GM21737 (cell line): ENCODE data around the gene NFYA.
A peak's percentile ranks its signal among the peaks of the same experiment; 100 is the strongest.

Source experiments
- ATAC-seq: cut with Tn5 transposase; IDR thresholded peaks from one replicate; pipeline ENCODE4 v1.9.1; 2021; ENCODE audit warnings: mild to moderate bottlenecking, moderate library complexity; ENCODE audit not compliant: unreplicated experiment

NFYA gene

DNA sequence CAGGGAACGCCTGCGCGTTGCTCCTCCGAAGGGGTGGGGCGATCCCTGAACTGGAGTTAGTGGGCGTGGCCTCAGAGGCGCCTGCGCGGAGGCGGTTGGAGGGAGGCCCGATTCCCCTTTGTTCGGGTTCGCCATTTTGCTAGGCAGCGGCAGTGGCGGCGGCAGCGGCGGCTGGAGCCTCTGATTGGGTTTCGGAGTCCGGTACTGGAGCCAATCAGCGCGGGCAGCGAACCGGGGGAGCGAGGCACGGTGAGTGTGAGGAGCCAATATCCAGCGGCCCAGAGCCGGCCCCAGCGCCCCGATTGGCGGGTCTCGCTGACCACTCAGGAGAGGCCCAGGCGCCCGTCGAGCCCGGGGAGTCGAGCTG lies at the start of gene NFYA:
Gene NFYA (plus strand): TSS at position 139 of the 367 bp plus-strand sequence. CDS start 6,116 bp downstream, outside the sequence.
- ATAC-seq = peak; percentile 64

DNA sequence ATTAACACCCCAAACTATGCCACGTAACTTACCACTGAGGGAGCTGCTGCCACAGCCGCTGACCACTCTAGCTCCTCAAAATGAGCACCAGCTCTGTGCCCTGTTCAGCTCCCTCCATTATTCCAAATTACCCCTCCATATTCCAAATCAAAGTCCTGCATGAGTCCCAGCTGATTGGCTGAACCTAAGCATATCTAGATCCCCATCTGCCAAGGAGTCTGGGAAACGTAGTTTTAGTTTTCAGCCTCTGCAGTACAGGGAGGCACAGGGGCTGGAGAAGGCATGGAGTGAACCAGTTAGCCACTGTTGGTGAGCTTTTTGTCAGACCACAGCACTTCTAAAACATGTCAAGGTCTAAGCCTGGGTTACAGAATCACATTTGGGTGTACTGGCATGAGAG lies 49.7 kb upstream of the NFYA start:
- ATAC-seq = no peak

- ATAC-seq = no peak
These were observed 46.7 kb upstream of the NFYA start for GRCh38 chr6:41025966-41026530.

GRCh38 chr6:41027241-41027640 lies 45.5 kb upstream of the NFYA start:
- no peak for ATAC-seq

GRCh38 chr6:41027799-41028560 lies 44.8 kb upstream of the NFYA start:
- peak; percentile 94 for ATAC-seq

- peak; percentile 26 for ATAC-seq
These were observed 44.0 kb upstream of the NFYA start for GRCh38 chr6:41028561-41029412.

GRCh38 chr6:41032830-41033229 lies 39.9 kb upstream of the NFYA start:
- no peak for ATAC-seq

- no peak for ATAC-seq
These were observed 39.0 kb upstream of the NFYA start for GRCh38 chr6:41033776-41034175.

DNA sequence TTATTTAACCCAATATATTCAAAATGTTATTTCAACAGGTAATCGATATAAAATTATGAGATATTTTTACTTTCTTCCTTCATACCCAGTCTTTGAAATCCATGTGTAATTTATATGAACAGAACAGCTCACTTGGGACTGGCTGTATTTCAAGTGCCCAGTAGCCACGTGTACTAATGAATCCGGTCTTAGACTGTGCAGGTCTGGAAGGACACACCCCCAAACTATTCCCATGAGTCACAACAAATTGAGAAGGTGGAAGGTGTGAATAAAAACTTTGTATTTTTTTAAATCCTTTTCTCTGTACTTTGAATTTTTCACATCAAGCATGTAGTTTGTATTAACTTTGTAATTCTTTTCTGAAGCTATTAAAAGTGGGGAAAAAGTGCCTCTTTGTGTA lies 36.6 kb upstream of the NFYA start:
- no peak for ATAC-seq

- ATAC-seq = no peak
These were observed 36.2 kb upstream of the NFYA start for GRCh38 chr6:41036601-41037000.

- ATAC-seq = no peak
These were observed 35.5 kb upstream of the NFYA start for GRCh38 chr6:41037107-41037900.

DNA sequence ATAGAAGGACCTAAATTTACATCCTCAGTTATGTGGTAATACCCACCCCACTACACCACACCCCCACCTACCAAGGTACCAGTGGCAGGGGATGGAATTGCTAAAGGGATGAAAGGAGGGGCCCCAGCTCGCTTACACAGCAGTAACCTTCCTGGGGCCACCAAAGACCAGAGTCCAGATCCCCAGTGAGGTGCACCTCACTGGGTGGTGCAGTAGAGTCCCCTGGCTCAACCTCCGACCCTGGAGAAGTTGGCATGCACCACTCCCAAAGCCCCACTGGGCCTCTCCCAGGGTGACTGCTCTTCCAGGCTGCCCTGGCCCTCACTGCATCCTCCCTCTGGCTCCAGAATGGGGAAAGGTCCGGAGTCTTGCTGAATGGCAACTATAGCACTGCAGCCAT lies 34.6 kb upstream of the NFYA start:
- no peak for ATAC-seq

DNA sequence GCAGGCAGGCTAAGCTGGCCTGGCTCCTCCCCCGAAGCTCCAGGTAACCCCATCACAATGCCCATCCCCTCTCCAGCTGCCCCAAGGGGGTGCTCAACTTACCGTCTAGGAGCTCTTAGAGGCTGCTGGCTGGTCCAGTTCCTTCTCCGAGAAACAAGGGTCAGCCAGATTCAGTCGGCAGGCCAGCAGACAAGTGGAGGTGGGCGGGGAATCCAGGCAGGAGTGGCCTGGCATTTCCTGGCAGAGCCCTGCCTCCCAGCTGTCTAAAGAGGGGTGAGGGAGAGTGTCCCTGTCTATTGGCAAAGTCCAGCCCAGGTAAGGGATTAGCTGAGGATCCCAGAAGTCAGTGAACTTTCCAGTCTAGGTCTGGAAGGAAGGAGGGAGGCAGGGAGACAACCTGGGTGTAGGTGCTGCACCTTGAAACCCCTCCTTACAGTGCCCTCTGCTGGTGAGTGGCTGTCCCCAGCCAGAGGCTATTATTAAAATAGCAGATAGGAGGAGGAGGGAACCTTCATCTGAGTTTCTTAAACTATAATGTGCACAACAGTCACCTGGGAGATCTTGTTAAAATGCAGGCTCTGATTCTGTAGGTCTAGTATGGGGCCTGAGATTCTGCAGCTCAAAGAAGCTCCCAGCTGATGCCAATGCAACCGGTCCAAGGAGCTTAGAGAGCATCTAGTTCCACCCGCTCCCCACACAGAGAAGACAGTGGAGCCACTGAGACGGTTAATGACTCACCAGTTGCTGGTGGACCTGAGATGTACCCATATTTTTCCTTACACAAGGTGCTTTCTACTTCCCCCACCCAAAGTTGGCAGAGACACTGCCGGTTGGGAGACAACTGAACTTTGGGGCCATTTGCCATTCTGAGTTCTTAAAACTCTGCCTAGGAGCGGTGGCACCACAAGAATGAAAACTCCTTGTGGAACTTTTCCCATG lies 33.4 kb upstream of the NFYA start, which contains the start of gene UNC5CL:
Gene UNC5CL (minus strand): TSS at position 162 of the 939 bp plus-strand sequence. CDS start 4,147 bp downstream, outside the sequence.
- ATAC-seq = no peak

DNA sequence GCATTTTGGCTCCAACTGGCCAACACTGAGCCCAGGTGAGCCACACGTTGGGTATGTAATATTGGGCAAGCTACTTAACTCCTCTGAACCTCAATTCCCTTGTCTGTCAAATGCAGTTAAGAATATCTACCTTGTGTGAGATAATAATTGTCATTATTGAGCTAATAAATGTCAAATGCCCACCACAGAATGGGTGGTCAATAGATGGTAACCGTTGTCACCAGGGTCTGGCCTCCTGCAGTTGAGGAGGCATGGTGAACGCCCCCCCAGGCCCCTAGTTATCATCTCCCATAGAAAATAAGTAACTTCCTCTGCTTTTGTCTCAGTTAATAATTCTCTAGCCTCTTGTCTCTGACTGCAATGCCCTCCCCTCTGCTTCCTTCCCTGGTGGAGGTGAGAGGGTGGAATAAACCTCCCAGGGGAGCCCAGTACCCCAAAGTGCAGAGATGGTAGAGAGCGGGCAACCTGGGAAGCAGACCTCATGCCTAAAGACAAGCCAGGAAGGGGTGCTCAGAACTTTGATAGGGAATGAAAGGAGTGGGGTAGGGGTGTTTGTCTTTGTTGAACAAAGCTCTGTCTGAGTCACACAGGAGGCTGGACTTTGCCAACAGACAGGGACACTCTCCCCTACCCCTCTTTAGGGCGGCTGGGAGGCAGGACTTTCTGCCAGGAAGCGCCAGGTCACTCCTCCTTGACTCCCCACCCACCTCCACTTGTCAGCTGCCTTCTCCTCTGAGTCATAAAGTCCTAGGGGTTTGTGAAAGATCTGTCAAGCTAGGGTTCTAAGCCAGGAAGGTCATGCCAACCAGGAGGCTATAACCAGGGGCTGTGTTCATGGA lies 32.5 kb upstream of the NFYA start:
- no peak for ATAC-seq

DNA sequence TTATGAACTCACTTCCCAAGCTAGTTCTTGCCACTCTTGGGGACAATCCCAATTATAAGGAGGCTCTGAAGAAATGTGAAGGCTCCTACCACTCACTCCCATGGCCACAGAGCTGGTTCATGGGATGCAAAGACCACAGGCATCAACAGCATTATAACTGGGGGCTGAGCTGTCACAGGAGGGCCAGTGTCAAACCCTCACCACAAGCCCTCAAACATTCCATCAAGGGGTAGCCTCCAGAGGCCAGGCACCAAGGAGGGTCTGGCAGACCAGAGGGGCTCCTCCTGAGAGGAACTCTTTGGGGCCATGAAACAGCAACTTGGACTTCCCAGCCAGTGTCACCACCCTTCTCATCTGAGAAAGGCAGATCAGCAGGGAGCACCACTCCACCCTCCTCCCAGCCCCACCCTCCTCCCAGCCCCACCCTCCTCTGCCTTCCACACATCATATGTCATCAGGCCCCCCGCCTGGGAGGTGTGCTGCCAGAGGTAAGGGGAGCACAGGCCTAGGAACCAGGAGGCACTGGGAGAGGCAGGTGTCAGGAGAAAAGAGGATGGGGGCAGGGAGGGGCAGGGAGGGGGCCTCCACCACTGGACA lies 31.7 kb upstream of the NFYA start:
- ATAC-seq = no peak

DNA sequence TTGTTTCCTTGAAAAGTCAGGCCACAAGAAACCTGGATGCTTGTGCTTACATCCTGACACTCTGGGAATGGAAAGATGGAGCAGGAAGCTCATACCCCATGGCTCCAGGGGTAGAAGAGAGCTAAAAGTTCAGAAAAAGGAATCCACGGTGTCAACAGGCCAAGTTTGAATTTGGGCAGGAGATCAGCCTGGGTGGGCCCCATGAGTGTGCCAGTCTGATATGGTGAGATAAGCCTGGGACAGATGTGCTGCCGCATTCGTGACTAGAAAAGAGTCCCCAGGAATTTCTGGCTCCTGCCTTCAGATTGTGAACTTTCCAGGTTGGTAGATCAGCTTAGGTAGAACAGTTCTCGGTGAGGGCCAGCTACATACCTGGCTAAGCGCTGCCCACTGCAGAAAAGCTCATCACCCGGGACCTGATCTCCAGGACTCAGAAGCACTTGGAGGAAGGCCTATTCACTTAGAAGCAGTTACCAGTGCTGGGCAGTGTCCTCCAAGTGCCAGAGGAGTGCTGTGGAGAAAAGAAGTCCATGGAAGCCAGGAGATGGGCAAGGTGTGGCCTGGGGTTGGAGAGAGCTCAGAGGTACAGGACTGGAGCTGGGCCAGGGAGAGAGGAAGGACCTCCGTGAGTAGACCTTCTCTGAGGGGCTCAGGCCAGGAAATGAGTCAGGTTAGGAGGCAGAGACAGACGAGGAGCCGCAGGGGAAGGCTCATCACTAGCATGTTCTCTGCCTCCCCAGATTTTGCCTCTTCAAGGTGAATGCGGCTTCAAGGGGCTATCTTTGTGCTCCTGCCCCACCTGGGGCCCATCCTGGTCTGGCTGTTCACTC lies 30.3 kb upstream of the NFYA start, which contains the start of gene TSPO2:
Gene TSPO2 (plus strand): TSS at position 242 of the 830 bp plus-strand sequence. CDS start 519 bp downstream, at position 761.
- no peak for ATAC-seq

DNA sequence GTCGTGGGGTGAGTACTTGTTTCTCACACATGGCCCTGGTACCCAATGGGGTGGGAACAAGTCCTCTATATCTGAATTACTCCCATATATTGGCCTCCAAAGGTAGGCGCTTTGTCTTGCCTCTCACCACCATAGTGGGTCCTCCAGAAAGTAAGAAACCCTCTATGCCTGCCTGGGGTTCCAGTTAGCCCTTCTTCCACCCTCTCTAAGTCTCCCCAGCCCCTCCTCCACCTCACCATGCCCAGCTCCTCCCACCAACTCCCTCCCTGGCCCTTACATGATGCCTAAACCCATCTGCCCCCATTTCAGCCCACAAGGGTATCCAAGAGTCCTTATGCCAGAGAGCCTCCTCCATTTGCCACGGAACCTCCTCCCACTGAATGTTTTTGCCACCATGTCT lies 29.6 kb upstream of the NFYA start:
- no peak for ATAC-seq
